ENCODE measurements around the gene FMO2.

FMO2 gene

DNA sequence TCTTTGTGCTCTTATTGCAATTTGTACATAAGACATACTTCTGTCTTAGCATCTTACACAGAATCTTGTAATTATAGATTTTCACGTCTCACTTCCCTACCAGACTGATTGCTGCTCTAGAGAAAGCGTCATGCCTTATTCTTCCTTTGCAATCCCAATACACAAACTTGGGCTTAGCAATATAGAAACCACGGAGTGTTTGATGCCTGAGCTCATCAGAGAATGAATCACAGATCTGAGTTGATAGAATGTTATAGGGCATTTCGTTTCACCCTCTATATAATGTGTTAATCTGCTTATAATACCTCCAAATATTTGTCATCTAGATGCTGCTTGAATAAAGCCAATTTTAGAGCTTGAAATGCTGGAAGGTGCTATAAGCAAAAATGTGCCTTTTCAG, 69.8 kb downstream of the FMO2 start:
- Histone ChIP-seq H3K27me3 (ENCODE audit: control insufficient read depth, insufficient read depth, low read length) (no peaks in the 10 kb centered on the region), H3K4me2 (ENCODE audit: low read length) (no peak overlapping the region), H3K9ac (no peak overlapping the region), H2AFZ (no peak overlapping the region), H3K4me1 (peaks cover 7% of the 10 kb centered on the region), H3K27ac (no peak overlapping the region), H3K4me3 (ENCODE audit: low read depth, low read length) (no peak overlapping the region), H3K9me3 (ENCODE audit: control insufficient read depth, low read length) (no peaks in the 10 kb centered on the region), H3K36me3 (ENCODE audit: control insufficient read depth, insufficient read depth, low read length) (no peaks in the 10 kb centered on the region), H3K79me2 (no peaks in the 10 kb centered on the region)
- TF ChIP-seq, protein P1, sequence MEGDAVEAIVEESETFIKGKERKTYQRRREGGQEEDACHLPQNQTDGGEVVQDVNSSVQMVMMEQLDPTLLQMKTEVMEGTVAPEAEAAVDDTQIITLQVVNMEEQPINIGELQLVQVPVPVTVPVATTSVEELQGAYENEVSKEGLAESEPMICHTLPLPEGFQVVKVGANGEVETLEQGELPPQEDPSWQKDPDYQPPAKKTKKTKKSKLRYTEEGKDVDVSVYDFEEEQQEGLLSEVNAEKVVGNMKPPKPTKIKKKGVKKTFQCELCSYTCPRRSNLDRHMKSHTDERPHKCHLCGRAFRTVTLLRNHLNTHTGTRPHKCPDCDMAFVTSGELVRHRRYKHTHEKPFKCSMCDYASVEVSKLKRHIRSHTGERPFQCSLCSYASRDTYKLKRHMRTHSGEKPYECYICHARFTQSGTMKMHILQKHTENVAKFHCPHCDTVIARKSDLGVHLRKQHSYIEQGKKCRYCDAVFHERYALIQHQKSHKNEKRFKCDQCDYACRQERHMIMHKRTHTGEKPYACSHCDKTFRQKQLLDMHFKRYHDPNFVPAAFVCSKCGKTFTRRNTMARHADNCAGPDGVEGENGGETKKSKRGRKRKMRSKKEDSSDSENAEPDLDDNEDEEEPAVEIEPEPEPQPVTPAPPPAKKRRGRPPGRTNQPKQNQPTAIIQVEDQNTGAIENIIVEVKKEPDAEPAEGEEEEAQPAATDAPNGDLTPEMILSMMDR (IDR thresholded peaks at IDR 0.05): no peak

DNA sequence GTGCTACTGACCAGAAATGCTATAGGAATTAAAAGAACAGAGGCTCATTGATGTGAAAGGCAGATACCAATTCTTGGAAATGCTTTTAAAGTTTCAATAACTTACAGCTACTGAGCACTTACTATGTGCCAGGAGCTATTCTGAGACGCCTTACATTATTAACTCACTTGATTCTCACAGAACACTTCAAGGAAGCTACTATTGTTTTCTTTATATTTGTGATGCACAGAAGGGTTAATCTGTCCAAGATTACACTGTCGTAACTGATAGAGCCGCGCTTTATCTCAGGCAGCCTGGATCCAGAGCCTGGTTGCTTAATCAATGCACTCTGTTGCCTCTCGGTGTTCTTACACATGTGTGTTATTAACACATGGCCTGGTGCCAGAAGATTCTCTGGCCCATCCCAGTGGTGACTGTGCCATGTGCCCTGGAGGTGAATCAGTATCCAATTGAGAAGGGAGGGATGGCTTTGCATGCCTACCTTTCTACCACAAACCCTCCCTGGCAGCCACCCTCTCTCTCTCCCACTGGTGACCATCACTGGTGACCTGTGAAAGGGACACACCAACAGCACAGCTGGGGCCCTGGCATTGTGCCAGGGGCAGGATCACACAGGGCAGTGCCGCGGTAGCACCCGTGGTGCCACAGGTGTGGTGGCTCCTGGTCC, 72.0 kb downstream of the FMO2 start:
- Histone ChIP-seq H3K9ac (no peak overlapping the region), H2AFZ (peak overlapping the region; percentile 28), H3K27ac (no peak overlapping the region), H3K79me2 (no peaks in the 10 kb centered on the region), H3K36me3 (ENCODE audit: control insufficient read depth, insufficient read depth, low read length) (no peaks in the 10 kb centered on the region), H3K9me3 (ENCODE audit: control insufficient read depth, low read length) (no peaks in the 10 kb centered on the region), H3K4me3 (ENCODE audit: low read depth, low read length) (no peak overlapping the region), H3K4me1 (peaks cover 7% of the 10 kb centered on the region), H3K4me2 (ENCODE audit: low read length) (peak overlapping the region; percentile 23), H3K27me3 (ENCODE audit: control insufficient read depth, insufficient read depth, low read length) (no peaks in the 10 kb centered on the region)
- TF ChIP-seq, protein P1 (IDR thresholded peaks at IDR 0.05): no peak

DNA sequence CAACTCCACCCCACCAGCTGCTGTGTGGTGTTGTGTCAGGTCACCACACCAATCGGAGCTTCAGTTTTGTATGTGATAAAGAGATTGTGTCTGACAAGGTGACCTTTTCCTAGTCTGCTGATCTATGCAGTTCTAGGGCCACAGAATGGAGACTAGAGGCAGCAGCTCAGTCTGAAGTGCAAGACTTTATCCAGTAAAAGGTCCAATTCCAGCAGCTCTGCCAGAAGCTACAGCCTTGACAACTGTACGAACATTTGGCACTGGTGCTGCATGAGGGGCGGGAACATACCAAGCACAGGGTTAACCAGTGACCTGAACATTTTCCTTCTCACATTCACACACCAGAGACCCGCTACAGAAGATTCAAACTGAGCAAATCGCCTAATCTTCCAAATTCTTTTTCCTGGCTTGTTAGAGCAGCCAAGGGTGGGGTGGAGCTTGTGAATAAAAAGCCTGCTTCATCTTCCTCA, 72.5 kb downstream of the FMO2 start:
- TF ChIP-seq, protein P1 (IDR thresholded peaks at IDR 0.05): no peak
- Histone ChIP-seq H2AFZ (peak overlapping the region; percentile 28), H3K9me3 (ENCODE audit: control insufficient read depth, low read length) (no peaks in the 10 kb centered on the region), H3K9ac (no peak overlapping the region), H3K4me1 (peaks cover 7% of the 10 kb centered on the region), H3K27ac (no peak overlapping the region), H3K36me3 (ENCODE audit: control insufficient read depth, insufficient read depth, low read length) (no peaks in the 10 kb centered on the region), H3K4me2 (ENCODE audit: low read length) (peak overlapping the region; percentile 23), H3K27me3 (ENCODE audit: control insufficient read depth, insufficient read depth, low read length) (no peaks in the 10 kb centered on the region), H3K4me3 (ENCODE audit: low read depth, low read length) (no peak overlapping the region), H3K79me2 (no peaks in the 10 kb centered on the region)

DNA sequence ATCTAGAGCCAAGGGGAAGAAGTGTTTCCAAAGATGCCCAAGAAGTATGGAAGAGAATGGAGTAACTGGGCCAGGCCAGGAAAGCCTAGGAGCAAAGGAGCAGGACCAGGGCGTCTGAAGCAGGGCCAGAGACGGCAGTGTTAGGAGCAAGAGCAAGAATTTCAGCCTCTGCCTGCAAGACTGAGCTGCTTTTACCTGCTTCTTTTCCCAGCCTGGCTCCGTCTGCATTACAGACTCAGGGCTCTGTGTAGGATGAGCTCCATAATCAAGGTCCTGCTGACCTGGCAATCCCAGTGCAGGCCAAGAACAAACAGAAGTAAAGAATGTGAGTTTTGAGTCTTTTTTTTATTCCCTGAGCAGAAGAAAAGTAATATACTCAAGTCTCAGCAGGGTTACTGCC, 73.3 kb downstream of the FMO2 start:
- no peak overlapping the region for H3K27ac ChIP-seq

More for the DNA sequence above, 73.3 kb downstream of the FMO2 start:
- no peak overlapping the region for H3K9ac ChIP-seq
- no peaks in the 10 kb centered on the region for H3K79me2 ChIP-seq
- H3K4me1 ChIP-seq: peaks cover 7% of the 10 kb centered on the region
- no peak overlapping the region for H2AFZ ChIP-seq
- TF ChIP-seq, protein P1 (IDR thresholded peaks at IDR 0.05): no peak
- no peaks in the 10 kb centered on the region for H3K9me3 ChIP-seq (ENCODE audit: control insufficient read depth, low read length)
- H3K4me2 ChIP-seq (ENCODE audit: low read length): no peak overlapping the region
- H3K27me3 ChIP-seq (ENCODE audit: control insufficient read depth, insufficient read depth, low read length): no peaks in the 10 kb centered on the region
- no peaks in the 10 kb centered on the region for H3K36me3 ChIP-seq (ENCODE audit: control insufficient read depth, insufficient read depth, low read length)
- no peak overlapping the region for H3K4me3 ChIP-seq (ENCODE audit: low read depth, low read length)
